IgD-negative memory B cell (primary cell): ENCODE results near the gene C10orf90. TPM values are rescaled to one million over a fixed set of nuclear protein-coding genes. Genes with fewer than 3 reads are reported as not detected.

ENCODE experiments used
- H3K27ac Mint-ChIP-seq, 3 donors: one replicate each; pipeline ENCODE4 v1.8.0; 2020 to 2022; ENCODE audit warnings: mild to moderate bottlenecking in 3 of 3, mixed read lengths in 3 of 3, moderate library complexity in 1 of 3
- H3K27me3 Mint-ChIP-seq: one replicate; pipeline ENCODE4 v1.8.0; 2021; ENCODE audit warnings: mixed read lengths
- H3K36me3 Mint-ChIP-seq: one replicate; pipeline ENCODE4 v1.8.0; 2020; ENCODE audit warnings: mild to moderate bottlenecking, mixed read lengths
- H3K4me1 Mint-ChIP-seq, 3 donors: one replicate each; pipeline ENCODE4 v1.8.0; 2020 to 2022; ENCODE audit warnings: mixed read lengths in 3 of 3, mild to moderate bottlenecking in 1 of 3
- H3K4me3 Mint-ChIP-seq, 4 donors: one replicate each; pipeline ENCODE4 v1.8.0; 2020 to 2022; ENCODE audit warnings: mild to moderate bottlenecking in 4 of 4, mixed read lengths in 4 of 4, moderate library complexity in 3 of 4
- H3K9me3 Mint-ChIP-seq, 3 donors: one replicate each; pipeline ENCODE4 v1.8.0; 2020 to 2021; ENCODE audit warnings: mixed read lengths in 3 of 3, mild to moderate bottlenecking in 1 of 3
- polyA plus RNA-seq: library from polyadenylated mRNA; unstranded; fragments of 300-500 nt; fragmentation: Illumina TruSeq; gene quantifications from one replicate; pipeline ENCODE4 v1.2.3, GENCODE V29; 2021

Gene C10orf90
- polyA plus RNA-seq, 1 donor from 2014 or later: not detected

DNA sequence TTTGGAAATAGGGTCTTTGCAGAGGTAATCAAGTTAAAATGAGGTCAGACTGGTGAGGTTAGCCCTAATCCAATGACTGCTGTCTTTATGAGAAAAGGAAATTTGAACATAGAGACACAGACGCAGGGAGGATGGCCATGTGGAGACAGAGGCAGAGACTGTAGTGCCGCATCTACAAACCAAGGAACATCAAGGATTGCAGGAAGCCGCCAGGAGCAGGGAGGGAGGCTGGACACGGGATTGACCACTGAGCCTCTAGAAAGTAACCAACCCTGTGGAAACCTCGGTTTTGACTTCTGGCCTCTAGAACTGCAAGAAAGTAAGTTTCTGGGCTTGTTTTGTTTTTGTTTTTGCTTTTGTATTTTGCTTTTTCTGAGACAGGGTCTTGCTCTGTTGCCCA is 213.9 kb downstream of the C10orf90 start:
- Mint-ChIP-seq H3K27ac (no peak overlapping the region), H3K36me3 (no peaks in the 10 kb centered on the region), H3K27me3 (no peaks in the 10 kb centered on the region), H3K4me3 (no peak overlapping the region), H3K4me1 (no peaks in the 10 kb centered on the region), H3K9me3 (no peaks in the 10 kb centered on the region)

DNA sequence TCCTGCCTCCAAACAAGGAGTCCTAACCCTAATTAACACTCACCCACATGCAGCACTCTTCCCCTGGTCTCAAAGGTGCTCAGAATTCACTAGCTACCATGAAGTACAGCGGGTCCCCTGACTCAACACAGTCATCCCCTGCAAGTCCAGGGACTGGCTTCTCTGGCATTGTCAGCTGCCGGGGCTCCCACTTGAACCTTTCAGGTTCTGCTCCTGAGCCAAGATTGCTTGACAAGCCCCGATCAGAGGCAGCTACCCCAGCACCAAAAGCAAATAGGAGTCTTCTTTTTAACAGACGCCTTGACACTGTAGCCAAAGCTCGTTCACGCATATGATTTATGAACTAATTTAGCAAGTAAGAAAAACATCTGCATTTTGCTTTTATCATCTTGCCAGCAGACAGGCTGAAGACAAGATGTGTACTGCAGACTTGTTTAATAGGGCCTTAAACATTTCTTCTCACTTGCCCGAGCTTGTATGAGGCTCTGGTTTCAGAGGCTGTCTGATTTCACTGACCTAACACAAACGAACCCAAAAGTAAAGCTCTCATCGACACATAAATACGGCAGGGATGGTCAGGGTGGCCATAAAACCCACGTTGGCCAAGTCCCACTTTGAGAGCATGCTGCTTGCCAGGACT is 214.6 kb downstream of the C10orf90 start:
- Mint-ChIP-seq H3K27me3 (no peaks in the 10 kb centered on the region), H3K4me1 (no peaks in the 10 kb centered on the region), H3K27ac (no peak overlapping the region), H3K4me3 (no peak overlapping the region), H3K36me3 (no peaks in the 10 kb centered on the region), H3K9me3 (peaks cover 0 to 4% (median 0%) of the 10 kb centered on the region in 3 donors)

DNA sequence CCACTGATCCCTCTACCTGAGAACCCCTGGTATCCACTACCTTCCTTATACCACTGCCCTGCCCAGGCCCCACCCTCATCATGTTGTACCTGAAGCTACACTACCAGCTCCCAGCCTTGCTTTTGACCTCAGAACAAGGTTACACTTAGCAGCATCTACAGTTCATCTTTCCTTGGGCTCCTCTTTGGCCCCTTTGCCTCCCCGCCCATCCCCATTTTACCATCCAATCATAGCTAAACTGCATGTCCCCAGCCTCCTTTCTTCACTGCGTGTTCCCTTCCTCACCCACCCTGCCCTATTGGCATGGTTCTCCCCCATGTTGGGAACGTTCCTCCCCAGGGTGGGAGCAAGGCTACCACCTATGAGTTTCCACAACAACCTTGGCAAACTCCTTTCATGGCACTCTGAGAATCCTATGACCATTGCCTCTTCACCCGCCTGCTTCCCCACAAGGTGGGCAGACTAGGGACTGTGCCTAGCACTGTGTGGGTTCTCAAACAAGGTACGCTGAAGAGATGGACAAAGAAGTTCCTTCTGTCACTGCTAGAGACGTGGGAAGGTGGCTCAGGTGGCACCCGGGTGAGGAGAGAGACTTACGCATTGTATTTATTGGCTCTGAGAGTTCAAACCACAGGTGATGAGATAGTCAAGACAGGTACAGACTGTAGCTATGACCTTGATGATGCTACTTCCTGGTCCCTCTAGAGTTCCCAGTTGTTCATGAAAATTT is 215.3 kb downstream of the C10orf90 start:
- Mint-ChIP-seq H3K27me3 (no peaks in the 10 kb centered on the region), H3K27ac (no peak overlapping the region), H3K4me1 (no peaks in the 10 kb centered on the region), H3K36me3 (no peaks in the 10 kb centered on the region), H3K4me3 (no peak overlapping the region), H3K9me3 (peaks cover 0 to 11% (median 0%) of the 10 kb centered on the region in 3 donors)

DNA sequence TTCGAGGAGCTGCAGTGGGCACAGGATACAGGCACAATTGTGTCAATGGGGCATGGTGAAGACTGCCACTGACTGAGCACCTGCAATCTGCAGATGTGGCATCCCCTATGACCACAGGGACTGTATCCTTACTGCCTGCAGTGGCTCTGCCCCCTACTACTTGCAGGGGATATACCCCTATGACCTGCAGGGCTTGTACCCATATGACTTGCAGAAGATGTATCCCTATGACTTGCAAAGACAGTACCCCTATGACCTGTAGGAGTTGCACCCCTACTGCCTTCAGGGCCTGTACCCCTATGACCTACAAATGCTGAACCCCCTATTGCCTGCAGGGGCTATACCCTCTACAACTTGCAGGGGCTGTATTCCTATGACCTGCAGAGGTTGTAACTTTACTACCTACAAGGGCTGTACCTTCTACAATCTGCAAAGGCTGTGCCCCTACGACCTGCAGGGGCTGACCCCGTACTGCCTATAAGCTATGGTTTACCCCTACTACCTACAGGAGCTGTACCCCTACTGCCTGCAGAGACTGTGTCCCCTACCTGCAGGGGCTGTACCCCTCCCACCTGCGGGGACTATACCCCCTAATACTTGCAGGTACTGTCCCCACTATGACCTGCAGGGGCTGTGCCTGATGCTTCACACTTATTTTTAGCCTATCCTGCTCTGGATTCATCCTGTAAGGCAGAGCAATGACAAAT is 216.3 kb downstream of the C10orf90 start:
- no peak overlapping the region for H3K4me3 Mint-ChIP-seq
- H3K9me3 Mint-ChIP-seq: peaks cover 0 to 12% (median 0%) of the 10 kb centered on the region in 3 donors
- no peaks in the 10 kb centered on the region for H3K27me3 Mint-ChIP-seq
- no peaks in the 10 kb centered on the region for H3K4me1 Mint-ChIP-seq
- H3K36me3 Mint-ChIP-seq: no peaks in the 10 kb centered on the region
- H3K27ac Mint-ChIP-seq: no peak overlapping the region

DNA sequence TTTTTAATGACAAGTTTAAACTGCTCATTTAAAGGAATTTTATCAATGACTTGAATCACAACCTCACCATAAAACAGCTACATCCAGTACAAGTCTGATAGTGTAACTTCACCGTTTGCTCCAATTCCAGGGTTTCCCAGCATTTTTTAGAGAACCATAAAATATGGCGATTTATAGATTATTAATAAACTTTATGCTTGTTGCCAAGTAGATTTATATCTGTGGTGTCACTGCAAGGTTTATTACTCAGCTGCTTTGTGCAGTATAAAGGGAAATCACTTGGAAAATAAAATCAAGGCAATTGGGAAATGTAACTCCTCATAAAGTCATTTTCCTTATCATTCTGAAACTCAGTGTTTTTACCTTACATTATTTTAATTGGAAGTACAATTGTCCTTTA is 218.2 kb downstream of the C10orf90 start:
- H3K9me3 Mint-ChIP-seq: peaks cover 2 to 12% (median 4%) of the 10 kb centered on the region in 3 donors
- no peaks in the 10 kb centered on the region for H3K4me1 Mint-ChIP-seq
- no peaks in the 10 kb centered on the region for H3K27me3 Mint-ChIP-seq
- H3K36me3 Mint-ChIP-seq: no peaks in the 10 kb centered on the region
- H3K27ac Mint-ChIP-seq: no peak overlapping the region
- H3K4me3 Mint-ChIP-seq: no peak overlapping the region

DNA sequence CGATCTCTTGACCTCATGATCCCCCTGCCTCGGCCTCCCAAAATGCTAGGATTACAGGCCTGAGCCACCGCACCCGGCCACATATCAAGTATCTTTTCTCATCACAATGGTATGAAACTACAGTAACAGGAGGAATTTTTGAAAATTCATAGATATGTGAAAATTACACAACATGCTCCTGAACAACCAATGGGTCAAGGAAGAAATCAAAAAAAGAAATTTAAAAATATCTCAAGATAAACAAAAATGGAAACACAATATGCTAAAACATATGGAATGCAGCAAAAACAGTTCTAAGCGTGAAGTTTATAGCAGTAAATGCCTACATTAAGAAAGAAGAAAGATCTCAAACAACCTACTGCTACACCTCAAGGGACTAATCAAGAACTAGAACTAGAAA is 222.4 kb downstream of the C10orf90 start:
- Mint-ChIP-seq H3K27me3 (no peaks in the 10 kb centered on the region), H3K36me3 (no peaks in the 10 kb centered on the region), H3K4me3 (no peak overlapping the region), H3K27ac (no peak overlapping the region), H3K9me3 (peaks cover 3 to 23% (median 4%) of the 10 kb centered on the region in 3 donors), H3K4me1 (no peaks in the 10 kb centered on the region)

DNA sequence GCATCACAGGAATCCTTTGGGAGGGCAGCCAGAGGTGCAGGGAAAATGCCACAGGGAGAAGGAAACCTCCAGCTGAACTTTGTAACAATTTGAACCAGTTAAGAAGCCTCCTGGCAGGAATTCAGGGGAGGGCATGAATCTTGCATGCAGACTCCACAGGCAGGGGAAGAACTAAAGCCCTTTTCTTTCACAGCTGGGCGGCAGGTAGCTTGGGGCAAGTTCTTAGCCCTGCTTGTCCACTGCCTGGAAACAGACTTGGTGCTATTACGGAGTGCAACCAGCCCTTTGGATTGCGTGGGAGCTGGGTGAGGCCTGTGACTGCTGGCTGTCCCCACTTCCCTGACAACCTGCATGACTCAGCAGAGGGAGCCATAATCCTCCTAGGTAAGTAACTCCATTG is 230.6 kb downstream of the C10orf90 start:
- Mint-ChIP-seq H3K9me3 (peaks cover 0 to 11% (median 4%) of the 10 kb centered on the region in 3 donors), H3K27me3 (peaks cover 3% of the 10 kb centered on the region), H3K27ac (no peak overlapping the region), H3K4me1 (no peaks in the 10 kb centered on the region), H3K4me3 (no peak overlapping the region), H3K36me3 (peaks cover 3% of the 10 kb centered on the region)

DNA sequence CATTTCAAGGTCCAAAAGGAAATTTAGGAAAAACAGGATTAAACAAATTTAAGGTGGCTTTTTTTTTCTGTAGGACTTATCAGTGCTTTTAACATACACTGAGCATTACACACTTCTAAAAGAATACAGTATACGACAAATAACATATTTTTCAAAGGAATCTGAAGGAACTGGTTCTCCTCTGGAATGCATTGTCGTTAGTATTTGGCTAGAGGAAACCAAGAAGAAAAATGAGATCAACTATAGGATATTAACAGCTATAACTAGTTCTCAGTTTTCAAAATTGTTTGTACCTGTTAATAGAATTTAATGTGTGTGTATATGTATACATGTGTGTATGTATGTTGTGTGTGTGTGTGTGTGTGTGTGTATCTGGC is 232.1 kb downstream of the C10orf90 start:
- Mint-ChIP-seq H3K36me3 (peaks cover 3% of the 10 kb centered on the region), H3K4me3 (peak overlapping the region in 1 of 4 donors; percentile 3), H3K4me1 (no peaks in the 10 kb centered on the region), H3K27ac (no peak overlapping the region), H3K27me3 (peaks cover 3% of the 10 kb centered on the region), H3K9me3 (peaks cover 0 to 9% (median 4%) of the 10 kb centered on the region in 3 donors)

DNA sequence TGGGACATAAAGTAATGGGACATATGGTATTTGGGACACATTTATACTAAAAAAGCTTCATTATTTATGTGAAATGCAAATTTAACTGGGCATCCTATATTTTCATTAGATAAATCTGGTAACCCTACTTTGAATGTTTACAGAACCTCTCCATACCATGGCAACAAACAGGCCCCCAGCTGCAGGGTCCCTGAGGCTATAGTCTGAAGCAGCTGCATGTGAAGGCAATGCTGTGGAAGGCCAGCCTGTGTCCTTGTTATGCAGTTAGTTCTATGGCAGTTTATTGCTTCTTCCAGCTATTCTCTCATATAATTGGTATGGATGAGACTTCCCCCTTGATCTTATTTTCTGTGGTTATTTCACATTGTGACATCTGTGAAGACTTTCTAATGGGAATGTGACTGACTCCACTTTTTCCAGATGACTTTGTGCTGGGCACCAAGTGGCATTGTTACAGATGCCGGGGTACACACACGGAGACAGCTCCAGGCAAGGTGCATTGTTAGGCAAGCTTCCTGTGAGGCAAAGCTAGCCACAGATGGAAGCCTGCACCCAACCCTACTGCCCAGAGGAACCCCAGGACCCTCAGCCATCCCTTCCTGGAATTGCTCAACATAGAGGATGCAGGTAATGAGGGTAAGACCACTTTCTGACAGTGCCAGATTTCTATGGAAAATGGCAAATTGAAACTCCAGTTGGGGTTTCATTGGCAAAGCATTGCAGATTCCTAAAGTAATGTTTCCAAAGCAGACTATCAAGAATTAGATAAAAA is 232.7 kb downstream of the C10orf90 start:
- peaks cover 3% of the 10 kb centered on the region for H3K27me3 Mint-ChIP-seq
- no peak overlapping the region for H3K27ac Mint-ChIP-seq
- no peaks in the 10 kb centered on the region for H3K4me1 Mint-ChIP-seq

DNA sequence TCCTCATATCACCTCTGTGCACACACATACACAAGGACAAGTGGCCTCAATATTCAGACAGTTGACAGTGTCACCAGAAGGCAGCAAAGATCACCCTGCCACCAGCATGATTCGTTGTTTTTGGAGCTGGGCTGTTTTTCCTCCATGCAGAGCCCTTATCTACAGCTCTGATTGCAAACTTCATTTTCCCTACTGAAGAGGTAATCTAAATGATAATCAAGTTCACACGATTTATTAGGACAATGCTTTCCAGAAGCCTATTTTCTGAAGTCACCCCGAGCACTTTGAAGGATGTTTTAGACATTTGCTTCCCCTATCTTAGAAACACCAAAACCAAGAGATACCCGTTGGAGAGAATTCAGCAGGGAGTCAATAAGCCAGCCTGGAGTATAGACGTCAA is 236.3 kb downstream of the C10orf90 start:
- Mint-ChIP-seq H3K4me1 (no peaks in the 10 kb centered on the region), H3K4me3 (no peak overlapping the region), H3K36me3 (no peaks in the 10 kb centered on the region), H3K27me3 (peaks cover 3% of the 10 kb centered on the region), H3K9me3 (peaks cover 2 to 4% (median 3%) of the 10 kb centered on the region in 3 donors), H3K27ac (no peak overlapping the region)

More for the DNA sequence above, 232.7 kb downstream of the C10orf90 start:
- Mint-ChIP-seq H3K4me3 (no peak overlapping the region), H3K9me3 (peaks cover 0 to 4% (median 4%) of the 10 kb centered on the region in 3 donors), H3K36me3 (peaks cover 3% of the 10 kb centered on the region)

DNA sequence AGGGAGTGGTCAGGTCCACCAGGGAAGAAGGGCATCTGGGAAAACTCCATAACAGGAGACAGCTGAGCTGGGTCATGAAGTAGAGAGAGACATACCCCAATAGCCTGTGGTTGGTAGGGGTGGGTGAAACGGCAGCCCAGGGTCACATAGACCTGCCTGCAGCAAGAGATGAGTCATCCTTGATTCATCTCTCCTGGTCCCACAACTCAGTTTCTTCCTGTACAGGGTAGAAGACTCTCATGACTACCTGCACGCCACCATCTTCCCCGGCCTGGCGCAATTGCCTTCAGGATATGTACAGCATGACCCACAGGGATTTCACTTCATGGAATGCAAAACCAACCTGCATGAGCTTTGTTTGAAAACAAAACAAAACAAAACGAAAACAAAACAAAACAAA is 237.1 kb downstream of the C10orf90 start:
- Mint-ChIP-seq H3K4me1 (no peaks in the 10 kb centered on the region), H3K4me3 (no peak overlapping the region), H3K27ac (no peak overlapping the region), H3K27me3 (peaks cover 3% of the 10 kb centered on the region), H3K36me3 (no peaks in the 10 kb centered on the region), H3K9me3 (peaks cover 0 to 4% (median 2%) of the 10 kb centered on the region in 3 donors)

DNA sequence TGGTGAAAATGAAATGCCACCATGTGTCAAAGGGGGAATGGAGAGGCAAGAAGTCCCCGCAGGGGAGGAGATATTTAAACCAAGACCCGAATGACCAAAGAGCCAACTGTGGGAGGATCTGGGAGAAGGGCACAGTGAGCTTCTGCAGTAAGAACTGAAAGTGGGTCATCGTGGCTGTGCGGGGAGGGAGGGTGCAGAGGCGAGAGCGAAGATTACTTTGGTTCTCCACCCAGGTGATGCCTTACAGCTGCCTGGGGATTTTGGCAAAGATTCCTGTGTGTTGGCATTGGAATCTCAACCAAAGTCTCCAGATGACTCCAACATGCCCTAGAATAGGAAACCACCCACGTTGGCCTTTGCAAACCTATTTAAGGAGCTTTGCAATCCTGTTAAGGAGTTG is 238.0 kb downstream of the C10orf90 start:
- Mint-ChIP-seq H3K4me1 (no peaks in the 10 kb centered on the region), H3K4me3 (no peak overlapping the region), H3K9me3 (peaks cover 0 to 4% (median 2%) of the 10 kb centered on the region in 3 donors)

DNA sequence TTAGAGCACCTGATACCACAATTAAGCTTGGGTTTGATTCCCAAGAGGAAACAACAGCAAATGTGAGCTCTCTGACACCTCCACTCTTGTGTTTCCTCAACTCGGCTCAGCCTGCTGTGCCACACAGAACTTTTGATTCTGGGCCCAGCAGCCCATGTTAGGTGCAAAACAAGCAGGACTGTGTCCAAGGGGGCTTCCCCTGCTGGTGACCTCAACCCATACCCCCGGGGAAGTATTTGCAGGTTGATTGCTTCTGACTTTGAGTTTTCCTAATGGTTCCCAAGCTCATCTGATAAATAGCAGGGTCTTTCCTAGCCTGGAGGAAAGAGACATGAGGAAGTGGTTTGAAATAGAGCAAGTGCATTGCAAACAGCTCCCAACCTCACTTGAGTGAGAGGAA is 238.7 kb downstream of the C10orf90 start:
- Mint-ChIP-seq H3K27me3 (no peaks in the 10 kb centered on the region), H3K4me1 (no peaks in the 10 kb centered on the region), H3K9me3 (peaks cover 0 to 3% (median 2%) of the 10 kb centered on the region in 3 donors), H3K4me3 (no peak overlapping the region), H3K36me3 (peaks cover 1% of the 10 kb centered on the region), H3K27ac (no peak overlapping the region)

More for the DNA sequence above, 238.0 kb downstream of the C10orf90 start:
- Mint-ChIP-seq H3K27me3 (no peaks in the 10 kb centered on the region), H3K27ac (no peak overlapping the region), H3K36me3 (no peaks in the 10 kb centered on the region)

DNA sequence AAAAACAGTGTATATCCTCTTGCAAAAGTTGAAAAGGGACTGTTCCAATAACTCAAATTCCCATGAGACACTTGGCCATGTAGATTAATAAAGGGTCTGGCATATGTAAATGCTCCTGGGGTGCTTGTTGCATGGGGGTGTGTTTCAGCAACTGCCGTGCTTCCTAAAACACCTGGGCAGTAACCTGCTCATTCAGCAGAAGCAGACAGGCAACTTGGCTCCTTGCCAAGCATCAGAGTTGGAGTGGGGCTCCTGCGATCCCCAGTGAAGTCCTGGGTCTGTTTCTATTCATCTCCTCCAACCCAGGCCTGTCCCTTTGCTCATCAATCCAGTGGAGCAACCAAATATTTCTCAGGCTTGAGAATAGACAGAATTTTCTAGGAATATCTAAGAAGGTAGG is 240.0 kb downstream of the C10orf90 start:
- Mint-ChIP-seq H3K36me3 (peaks cover 1% of the 10 kb centered on the region), H3K4me3 (no peak overlapping the region), H3K27me3 (no peaks in the 10 kb centered on the region)

DNA sequence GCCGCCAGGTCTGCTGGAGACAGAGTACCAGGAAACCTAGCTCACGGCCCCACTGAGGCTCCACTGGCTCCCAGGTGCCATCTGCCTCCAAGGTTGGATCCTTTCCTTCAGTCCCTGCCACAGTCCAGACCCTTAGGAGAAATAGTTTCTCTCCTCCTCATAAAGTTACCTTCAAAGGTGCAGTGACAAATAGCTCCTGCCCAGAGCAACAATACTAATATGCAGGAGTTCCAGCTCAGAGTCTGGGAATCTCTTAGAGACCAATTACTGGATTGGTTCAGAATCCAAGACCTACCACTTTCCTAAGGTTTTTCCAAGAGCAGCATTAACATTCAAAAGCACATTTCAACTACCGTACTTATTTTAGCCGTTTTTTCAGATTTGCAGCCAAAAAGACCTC is 241.2 kb downstream of the C10orf90 start:
- H3K9me3 Mint-ChIP-seq: peaks cover 5 to 12% (median 10%) of the 10 kb centered on the region in 3 donors
- no peak overlapping the region for H3K27ac Mint-ChIP-seq
- H3K36me3 Mint-ChIP-seq: peaks cover 1% of the 10 kb centered on the region
- no peak overlapping the region for H3K4me3 Mint-ChIP-seq
- H3K4me1 Mint-ChIP-seq: peaks cover 0 to 2% (median 0%) of the 10 kb centered on the region in 3 donors
- no peaks in the 10 kb centered on the region for H3K27me3 Mint-ChIP-seq

More for the DNA sequence above, 240.0 kb downstream of the C10orf90 start:
- H3K9me3 Mint-ChIP-seq: peaks cover 3 to 6% (median 5%) of the 10 kb centered on the region in 3 donors
- no peak overlapping the region for H3K27ac Mint-ChIP-seq
- H3K4me1 Mint-ChIP-seq: peaks cover 0 to 2% (median 0%) of the 10 kb centered on the region in 3 donors
